Suppressor macrophage treated with lipopolysaccharide for 4 hours (primary cell): ENCODE data around the gene LRRC43.

Experiments
- DNase-seq: peaks from one replicate; pipeline ENCODE4 v3.0.0-alpha.2; 2020

The LRRC43 gene, protein sequence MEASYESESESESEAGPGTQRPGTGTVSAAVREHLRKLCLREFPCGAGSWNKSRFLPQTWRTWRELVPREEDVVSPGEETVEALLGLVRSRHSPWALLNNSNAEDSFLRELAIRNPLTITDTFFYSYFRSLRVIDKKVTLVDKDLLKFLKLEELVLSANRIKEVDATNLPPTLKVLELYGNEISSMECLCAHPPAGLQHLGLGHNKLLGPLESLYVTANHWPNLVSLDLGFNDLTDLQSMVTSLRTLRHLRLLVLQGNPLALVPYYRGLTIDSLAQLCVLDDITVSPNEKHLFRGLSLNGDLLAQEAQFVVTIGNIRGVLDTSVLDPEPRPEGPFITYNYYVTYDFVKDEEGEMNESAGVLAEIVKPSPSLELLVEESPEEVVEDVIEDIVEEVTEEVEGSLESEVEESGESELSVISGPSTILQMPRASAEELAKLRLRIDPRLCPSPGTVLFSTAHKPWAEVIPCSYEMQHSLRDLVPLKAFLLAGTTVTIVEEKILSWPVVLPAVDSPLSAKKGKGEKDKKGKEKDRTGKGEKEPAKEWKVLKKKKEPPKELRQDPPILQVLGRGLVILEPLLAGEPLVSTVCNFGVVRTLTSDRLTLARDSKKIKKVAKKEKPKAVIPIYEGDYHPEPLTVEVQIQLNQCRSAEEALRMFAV

DNA sequence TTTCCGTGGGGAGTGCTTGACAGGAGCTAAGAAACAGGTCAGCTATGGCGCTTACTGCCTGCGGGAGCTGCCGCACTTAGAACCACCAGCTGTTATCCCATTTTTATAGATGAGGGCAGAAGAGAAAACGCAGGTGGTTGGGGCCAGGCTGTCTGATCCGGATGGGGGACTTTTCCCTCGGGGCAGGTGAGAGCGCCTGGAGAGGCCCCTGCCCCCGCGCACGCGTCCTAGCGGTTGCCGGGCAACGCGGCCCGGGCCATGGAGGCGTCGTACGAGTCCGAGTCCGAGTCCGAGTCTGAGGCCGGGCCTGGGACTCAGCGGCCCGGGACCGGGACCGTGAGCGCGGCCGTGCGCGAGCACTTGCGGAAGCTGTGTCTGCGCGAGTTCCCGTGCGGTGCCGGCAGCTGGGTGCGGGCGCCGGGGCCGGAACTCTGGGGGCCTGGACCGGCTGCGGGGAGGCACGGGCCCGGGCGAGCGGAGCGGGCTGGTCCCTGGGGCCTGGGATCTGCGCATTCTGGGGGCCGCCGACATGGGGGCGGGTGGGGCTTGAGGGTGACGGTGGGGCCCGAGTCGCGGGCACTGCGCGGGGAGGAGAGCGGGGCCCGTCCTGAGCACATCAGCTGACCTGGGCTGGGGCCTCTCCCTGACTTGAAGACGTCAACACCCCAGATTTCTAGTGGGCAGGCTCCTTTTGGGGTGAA lies at the start of gene LRRC43:
TSS of gene LRRC43 (plus strand) at position 237 of the 701 bp plus-strand sequence. CDS start at position 259, 22 bp downstream.
- DNase-seq = peak; percentile 48

DNA sequence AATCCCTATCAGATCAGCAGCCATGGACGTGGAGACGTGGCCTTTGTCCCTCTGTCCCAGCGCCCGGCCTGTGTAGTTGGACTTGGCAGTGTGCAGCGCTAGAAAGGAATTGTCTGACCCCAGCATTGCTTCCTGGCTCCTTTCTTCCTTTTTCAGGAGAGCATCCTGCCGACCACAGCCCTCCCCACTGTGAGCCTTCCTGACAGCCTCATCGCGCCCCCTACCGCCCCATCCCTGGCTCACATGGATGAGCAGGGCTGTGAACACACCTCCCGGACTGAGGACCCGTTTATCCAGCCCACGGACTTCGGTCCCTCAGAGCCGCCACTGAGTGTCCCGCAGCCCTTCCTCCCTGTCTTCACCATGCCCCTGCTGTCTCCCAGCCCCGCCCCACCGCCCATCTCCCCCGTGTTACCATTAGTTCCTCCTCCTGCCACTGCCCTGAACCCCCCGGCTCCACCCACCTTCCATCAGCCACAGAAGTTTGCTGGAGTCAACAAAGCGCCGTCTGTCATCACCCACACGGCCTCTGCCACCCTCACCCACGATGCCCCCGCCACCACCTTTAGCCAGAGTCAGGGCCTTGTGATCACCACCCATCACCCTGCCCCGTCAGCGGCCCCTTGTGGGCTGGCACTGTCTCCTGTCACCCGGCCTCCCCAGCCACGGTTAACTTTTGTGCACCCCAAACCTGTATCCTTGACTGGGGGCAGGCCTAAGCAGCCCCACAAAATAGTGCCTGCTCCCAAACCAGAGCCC lies 49.6 kb upstream of the LRRC43 start:
- no peak for DNase-seq

DNA sequence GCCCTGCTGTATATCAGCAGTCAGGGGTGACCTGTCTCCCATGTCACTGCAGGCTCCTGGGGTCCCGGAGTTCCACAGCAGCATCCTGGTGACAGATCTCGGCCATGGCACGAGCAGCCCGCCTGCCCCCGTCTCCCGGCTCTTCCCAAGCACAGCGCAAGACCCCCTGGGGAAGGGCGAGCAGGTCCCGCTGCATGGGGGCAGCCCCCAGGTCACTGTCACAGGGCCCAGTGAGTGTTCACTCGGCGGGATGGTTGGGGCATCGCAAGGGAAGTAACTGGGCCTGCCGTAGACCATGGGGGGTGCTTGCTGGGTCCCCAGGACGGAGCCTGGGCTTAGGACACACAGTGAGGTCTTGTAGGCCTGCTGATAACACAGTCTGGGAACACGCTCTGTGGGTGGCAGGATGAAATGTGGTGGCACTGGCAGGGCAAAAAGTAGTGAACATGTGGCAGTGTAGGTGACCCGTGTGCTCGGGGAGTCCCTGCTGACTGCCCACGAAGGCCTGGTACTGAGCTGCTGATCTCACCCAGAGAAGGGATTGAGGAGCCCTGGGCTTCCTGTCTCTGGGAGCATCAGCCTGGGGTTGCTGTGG lies 47.4 kb upstream of the LRRC43 start:
- DNase-seq = no peak

DNA sequence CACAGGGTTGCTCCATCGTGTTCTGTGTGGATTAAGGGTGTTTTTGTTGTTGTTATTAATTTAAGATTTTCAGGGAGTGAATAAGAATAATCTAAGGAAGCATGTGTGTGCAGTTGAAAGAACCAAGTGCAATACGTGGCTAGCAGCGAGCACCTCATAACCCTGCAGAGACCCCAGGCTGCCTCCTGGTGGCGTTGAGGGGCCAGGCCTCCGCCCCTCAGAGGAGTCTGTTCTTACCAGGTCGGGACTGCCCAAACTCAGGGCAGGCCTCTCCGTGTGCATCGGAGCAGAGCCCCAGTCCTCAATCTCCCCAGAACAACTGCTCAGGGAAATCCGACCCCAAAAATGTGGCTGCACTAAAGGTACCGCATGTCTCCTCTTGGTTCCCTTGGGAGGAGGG lies 45.7 kb upstream of the LRRC43 start:
- DNase-seq = no peak

DNA sequence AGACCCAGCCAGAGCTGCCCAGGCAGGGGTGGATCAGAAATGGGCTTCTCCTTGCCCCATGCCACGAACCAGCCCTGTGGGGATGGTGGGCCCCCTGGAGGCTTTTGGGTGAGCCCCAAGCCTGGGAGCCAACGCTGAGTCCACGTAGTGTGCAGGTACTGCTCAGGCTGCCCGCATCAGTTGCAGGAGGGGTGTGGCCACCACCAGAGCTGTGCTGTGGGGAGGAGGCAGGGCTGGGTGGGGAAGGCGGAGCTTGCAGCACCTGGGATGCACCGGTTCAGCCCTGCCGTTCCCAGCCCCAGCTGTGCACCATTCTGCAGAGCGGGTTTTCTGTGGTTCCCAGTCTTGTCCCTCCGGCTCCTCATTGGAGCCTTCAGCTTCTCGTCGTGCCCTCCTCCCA lies 45.2 kb upstream of the LRRC43 start:
- DNase-seq = no peak

DNA sequence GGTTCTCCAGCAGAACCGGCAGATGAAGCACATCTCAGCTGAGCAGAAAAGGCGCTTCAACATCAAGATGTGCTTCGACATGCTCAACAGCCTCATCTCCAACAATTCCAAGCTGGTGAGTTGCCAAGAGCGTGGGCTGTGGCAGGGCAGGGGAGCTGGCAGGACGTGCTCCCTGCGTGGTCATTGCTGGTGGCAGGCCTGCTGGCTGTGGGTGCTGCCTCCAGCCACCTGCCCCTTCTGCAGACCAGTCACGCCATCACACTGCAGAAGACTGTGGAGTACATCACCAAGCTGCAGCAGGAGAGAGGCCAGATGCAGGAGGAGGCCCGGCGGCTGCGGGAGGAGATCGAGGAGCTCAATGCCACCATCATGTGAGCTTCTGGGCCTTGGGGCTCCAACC lies 44.7 kb upstream of the LRRC43 start:
- no peak for DNase-seq

DNA sequence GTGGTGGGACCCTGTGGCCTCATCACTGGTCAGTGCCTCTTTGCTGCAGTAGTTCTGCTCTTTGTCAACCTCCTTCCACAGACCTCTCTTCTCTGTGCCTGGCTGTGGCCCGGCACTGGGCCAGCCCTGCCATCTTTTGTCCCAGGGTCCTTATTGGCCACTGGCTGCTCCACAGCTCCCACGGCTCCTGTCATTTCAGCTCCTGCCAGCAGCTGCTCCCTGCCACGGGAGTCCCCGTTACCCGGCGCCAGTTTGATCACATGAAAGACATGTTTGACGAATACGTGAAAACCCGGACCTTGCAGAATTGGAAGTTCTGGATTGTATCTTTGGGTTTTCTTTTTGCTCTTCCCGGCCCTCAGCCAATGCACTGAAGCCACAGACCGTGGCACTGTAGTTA lies 44.3 kb upstream of the LRRC43 start:
- no peak for DNase-seq

DNA sequence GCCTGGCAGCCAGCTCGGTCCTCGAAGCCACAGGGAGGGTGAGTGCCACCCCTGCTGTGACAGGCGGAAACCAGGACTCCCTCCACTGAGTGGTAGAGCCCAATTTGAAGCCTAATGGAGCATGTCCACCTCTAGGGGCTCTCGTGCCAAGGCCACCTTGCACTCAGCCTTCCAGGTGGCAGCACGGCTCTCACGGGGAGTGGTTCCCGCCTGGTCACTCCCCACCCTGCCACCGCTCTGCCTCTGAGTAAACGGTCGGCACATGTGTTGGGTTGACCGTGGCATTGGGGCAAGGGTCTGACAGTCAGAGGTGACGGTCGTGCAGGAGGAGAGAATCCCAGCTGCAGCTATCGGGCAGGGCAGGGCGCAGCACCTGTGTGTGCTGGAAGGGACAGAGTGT lies 43.7 kb upstream of the LRRC43 start:
- DNase-seq = no peak

DNA sequence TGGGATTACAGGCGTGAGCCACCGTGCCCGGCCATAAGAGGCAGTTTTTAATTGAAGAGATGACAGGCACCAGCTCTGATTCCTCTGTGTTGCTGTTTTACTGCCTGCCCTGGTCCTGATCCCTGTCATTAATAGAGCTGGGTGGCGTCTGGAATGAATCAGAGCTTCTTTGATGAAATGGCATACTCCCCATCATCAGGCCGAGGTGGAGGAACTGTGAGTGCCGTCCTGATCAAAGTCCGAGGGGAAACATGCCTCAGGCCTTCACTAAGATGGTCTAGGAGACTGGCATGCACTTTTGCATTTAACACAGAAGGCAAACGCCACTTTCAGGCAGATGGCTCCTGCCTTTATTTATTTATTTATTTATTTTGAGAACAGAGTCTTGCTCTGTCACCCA lies 43.0 kb upstream of the LRRC43 start:
- no peak for DNase-seq

DNA sequence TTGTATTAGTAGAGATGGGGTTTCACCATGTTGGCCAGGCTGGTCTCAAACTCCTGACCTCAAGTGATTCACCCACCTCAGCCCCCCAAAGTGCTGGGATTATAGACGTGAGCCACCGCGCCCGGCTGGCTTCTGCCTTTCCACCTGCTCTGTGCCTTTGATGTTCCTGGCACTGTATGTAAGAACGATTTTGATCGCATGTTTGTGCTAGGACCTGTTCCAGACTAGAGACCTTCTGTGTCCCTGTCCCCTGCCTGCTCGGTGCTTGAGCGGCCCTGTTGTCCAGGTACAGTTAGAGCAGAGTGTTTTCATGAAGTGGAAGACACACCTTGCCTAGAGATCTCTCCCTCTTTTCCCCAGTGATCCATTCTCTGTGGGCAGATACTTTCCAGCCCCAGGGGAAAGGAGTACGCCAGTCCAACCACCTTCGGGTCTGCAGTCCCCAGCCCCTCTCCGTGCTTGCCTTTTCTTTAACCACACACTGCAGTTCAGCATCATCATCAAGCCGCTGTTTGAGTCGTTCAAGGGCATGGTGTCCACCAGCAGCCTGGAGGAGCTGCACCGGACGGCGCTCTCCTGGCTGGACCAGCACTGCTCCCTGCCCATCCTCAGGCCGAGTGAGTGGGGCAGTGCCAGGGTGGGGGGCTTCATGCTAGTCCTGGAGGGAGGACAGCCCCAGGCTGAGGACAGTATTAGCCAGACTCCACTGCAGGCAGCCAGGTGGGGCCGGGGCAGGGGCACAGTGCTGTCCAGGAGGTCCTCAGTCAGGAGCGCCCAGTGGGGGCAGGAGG lies 42.3 kb upstream of the LRRC43 start:
- no peak for DNase-seq

DNA sequence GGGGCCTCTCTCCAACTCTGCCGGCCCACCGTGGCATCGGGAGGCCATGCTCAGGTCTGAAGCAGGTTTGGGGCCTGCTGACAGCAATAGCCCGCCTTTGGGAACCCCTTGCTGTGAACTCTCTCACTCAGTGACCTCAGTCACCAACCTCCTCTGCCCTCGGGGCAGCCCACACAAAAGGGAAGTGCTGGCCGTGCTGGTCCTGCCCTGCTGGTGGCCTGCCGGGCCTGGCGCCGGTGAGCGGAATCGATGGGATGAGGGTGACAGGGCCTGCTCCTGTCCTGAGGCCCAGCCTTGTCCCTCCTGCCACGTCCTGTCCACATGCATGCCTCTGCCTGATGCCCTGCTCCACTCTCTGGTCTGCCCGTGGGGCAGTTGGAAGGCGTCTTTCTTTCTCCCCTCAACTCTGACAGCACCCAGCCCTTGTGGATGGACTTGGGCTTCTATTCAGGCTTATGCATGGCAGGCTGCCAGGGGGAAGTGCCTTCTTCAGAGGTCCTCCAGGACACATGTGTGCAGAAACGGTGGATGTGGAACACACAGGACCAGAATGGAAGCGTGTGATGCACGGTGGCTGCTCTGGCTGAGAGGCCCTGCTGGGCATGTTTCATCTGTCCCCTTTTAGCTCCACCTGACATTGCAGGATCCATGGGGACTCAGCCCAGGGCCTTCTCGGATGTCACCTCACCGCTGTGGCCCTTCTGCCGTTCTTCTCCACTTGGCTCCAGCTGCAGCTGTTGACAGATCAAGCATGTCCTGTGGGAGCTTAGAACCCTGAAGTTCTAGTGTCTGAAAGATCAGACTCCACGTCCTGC lies 40.8 kb upstream of the LRRC43 start:
- DNase-seq = no peak

DNA sequence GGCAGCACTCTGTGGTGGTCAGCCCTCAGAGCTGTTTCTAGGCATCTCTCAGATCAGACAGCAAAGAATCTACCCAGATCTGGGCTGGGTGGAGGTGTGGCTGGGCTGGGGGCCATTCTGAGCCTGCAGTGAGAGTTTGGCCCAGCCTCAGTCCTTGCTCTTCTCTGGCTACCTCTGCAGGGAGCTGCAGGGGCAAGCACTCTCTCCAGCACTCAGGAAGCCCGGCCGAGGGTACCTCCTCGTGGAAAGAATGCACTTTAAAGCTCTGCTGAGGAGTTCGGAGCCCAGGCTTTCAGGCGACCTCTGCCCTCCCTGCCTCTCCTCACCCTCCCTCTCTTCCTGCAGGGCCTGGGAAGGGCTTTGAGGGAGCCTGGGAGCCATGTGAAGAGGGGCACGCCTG lies 40.1 kb upstream of the LRRC43 start:
- DNase-seq = no peak

DNA sequence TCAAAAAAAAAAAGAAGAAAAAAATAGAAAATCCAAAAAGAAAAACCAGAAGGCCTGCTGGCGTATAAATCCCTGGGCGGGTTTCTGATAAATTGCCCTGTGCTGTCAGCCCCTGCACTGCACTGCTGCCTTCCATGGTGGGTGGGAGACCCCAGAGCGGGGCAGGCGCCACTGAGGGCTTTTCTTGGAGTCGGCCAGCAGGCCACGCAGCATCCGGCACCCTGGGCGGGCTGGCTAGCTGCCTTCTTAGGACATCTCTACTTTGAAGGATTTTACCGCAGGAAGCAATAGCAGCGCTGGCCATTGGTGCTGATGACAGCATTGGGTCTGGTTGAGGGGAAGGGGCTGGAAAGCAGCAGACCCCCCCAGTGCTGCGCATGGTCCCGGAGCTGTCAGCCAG lies 38.0 kb upstream of the LRRC43 start:
- no peak for DNase-seq

DNA sequence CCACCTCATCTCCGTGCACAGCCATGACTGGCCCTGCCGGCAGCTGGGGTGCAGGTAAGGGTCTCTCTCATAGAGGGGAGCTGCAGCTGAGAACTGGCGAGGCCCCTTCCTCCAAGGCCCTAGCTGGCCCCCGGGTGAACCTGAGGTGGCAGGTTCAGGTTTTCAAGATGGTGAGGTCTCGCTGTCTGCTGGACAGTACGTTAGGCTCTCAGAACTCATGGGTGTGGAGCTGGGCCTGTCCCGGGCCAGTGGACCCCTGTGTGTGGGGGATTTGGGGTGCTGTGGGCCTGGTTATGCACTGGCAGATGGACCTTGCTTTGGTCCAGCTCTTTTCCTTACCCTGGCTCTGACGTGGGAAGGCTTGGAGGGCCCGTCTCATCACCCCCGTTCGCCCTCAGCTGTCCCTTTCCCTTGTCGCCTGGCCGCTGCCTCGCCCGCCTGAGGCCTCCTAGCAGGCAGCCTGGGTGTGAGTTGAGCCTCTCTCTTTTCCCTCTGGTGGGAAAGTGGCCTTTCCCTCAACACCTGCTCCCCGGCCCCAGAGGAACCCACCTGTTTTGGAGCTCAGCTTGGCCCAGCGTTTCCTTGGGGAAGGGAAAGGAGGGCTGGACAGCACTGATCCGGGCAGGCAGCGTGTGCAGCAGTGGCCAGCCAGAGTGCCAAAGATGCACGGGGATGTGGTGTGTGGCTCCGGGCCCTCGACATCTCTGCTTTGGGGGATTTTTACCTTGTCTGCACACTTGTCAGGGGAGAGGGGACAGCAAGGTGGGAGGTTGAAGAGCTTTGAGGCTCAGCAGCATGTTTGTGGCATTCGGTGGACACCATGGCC lies 37.2 kb upstream of the LRRC43 start:
- no peak for DNase-seq

DNA sequence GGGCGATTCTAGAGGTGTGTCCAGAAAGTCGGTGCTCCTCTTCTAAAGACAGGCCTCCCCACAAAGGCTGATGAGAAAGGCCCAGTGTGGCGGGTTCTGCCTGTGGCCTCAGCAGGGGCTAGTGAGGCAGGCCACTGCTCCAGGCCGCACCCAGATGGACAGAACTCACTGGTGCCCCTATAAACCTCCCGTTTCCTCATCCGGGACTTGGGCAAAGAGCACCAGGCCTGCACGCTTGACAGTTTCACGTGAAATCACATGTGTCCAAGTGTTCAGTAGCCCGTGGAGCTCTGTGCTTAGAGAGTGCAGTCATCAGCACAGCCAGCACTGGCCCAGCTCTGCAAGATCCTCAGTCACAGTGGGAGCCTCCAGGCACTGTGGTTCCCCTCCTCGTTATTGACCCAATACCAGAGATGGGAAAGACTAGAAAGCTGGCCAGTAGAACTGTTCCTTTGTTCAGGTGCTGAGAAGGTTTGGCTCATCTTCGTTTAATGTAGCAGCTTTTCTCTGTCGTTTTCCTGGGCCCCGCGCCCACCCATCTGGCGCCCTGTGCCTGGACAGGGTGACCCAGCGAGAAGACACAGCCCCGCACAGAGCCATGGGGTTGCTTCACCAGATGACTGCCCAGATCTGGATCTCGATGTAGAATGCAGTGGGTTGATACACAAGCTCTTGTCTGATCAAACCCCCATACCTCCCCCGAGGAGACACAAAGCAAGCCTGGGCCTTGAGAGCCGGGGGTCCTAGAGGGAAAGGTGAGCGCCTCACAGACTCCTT lies 35.2 kb upstream of the LRRC43 start:
- no peak for DNase-seq

DNA sequence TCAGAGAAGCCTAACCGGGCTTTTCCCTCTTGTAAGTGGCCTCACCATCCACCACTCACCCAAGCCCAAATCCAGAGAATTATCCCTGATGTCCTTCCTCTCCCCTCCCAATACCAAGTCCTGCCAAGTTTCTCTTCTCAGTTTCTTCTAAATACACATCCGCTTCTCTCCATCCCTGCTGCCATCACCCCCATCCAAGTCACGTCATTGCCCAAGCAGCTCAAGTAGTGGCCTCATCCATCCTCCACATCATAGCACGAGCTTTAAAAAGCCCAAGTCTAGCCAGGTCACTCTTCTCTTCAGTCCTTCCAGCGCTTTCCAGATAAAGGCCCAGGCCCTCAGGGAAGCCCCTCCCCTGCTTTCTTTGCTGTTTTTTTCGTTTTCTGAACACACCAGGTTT lies 34.3 kb upstream of the LRRC43 start:
- no peak for DNase-seq

DNA sequence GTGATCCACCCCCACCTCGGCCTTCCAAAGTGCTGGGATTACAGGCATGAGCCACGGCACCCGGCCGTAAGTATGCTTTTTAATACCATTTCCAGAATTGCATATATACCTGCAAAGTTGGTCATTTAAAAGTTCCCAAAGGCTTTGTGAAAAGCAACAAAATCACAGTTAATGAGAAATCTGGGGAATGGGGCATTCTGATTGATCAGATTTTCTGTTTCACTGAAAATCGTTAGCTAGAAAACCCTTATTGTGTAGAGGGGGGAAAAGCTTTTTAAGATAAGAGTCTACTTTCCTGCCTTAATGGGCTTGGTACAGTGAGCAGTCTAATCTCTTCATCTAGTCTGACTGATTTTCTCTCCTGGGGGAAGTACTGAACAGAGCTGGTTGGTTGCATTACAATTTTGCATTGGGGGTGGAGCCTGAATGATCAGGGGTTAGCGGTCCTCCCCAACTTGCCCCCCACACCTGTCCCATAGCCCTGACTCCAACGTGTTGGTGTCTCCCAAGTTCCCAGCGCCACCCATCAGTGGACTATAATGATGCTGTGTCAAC lies 32.7 kb upstream of the LRRC43 start:
- no peak for DNase-seq

DNA sequence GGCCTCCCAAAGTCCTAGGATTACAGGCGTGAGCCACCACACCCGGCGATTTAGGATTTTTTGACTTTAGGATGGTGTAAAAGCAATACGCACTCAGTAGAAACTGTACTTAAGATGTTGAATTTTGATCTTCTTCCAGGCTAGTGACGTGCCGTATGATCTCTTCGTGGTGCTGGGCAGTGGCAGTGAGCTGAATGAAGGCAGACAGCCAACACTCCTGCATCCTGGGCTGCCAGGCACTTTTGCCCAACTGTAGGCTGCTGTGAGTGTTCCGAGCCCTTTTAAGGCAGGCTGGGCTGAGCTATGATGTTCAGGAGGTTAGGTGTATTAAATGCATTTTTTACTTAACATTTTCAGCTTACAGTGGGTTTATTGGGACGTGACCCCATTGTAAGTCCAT lies 30.2 kb upstream of the LRRC43 start:
- no peak for DNase-seq

DNA sequence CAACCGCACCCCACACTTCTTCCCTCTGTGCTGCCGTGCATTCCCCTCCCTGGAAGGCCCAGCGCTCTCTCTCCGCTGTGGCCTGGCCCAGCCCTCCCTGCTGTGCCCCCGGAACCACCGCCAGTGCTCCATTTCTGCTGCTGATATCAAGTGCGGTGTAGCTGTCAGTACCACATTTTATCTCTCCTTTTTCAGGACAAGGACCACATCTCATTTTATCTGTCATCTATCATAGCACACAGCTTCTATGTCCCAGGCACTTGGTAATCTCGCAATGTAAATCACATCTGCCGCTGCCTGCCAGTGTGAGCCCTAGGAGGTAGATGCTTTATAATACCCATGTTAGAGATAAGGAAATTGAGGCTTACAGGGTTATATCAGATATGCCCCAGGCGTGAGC lies 27.2 kb upstream of the LRRC43 start:
- DNase-seq = no peak
